ENCODE measurements around the gene DCDC2C. TPM values are rescaled to one million over a fixed set of nuclear protein-coding genes. Genes with fewer than 3 reads are reported as not detected.

DCDC2C gene
- total and polyA plus RNA-seq, 2 experiments from 2014 or later = not detected

DNA sequence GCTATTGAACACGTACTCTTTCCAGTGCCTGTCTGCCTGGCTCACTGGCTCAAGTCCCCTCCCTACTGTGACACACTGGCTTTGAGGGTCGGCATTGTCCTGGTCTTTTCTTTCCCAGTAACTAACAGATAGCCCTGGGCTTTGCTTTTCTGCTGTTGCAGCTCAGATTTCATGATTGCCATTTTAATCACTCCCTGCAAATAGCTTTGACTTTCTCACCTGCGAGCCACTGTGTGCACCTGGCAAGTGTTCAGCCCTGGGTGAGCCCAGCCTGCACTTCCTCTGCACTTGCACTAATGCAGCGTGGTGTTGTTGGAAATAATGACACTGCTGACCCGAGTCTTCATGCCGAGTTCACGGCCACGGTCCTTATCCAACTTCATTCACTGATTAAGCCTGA is 52.9 kb downstream of the DCDC2C start:
- DNase-seq (ENCODE audit: low spot score) = no peak
- no peak overlapping the region for H3K4me2 ChIP-seq
- H3K27me3 ChIP-seq = no peaks in the 10 kb centered on the region
- no peak overlapping the region for H3K27ac ChIP-seq
- H3K36me3 ChIP-seq (replicated peaks; ENCODE audit: insufficient read depth, low read depth) = no peaks in the 10 kb centered on the region
- no peaks in the 10 kb centered on the region for H3K9me2 ChIP-seq (replicated peaks; ENCODE audit: insufficient read depth)
- H4K20me1 ChIP-seq (ENCODE audit: insufficient read depth, poor library complexity, severe bottlenecking) = no peaks in the 10 kb centered on the region
- H3K4me1 ChIP-seq (ENCODE audit: insufficient read depth) = no peaks in the 10 kb centered on the region
- TF ChIP-seq EZH2 (IDR thresholded peaks at IDR 0.05; ENCODE audit: borderline replicate concordance) = no peak
- 71% methylated on average over 8 of the region's 8 CpGs for WGBS (ENCODE audit: low lambda C conversion rate, missing lambda C conversion rate)
- H2AFZ ChIP-seq = no peak overlapping the region
- no peak overlapping the region for H3K4me3 ChIP-seq
- H3K9me3 ChIP-seq (ENCODE audit: low read depth) = no peaks in the 10 kb centered on the region
- H3K79me2 ChIP-seq = no peaks in the 10 kb centered on the region

DNA sequence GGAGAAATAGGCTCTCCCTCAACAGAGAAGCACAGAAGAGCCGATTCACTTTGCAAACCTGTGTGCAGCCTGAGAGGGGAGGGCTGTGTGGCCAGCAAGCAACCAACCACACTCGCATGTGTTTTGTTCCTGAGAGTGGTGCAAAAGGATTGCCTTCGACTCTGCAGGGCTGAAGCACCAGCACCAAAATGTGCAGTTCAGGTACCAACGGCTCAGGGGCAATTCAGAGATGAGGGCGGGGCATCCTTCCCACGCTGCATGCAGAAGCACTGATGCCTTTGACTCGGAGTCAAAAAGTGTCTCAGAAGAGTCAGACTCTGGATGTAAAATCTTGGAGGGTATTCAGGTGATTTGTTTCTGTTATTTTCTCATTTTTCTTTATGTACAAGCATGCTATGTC is 55.5 kb downstream of the DCDC2C start:
- Histone ChIP-seq H4K20me1 (ENCODE audit: insufficient read depth, poor library complexity, severe bottlenecking) (no peaks in the 10 kb centered on the region), H2AFZ (no peak overlapping the region), H3K27ac (no peak overlapping the region), H3K27me3 (no peaks in the 10 kb centered on the region), H3K9me3 (ENCODE audit: low read depth) (no peaks in the 10 kb centered on the region), H3K36me3 (replicated peaks; ENCODE audit: insufficient read depth, low read depth) (no peaks in the 10 kb centered on the region), H3K9me2 (replicated peaks; ENCODE audit: insufficient read depth) (no peaks in the 10 kb centered on the region), H3K4me3 (no peak overlapping the region), H3K4me1 (ENCODE audit: insufficient read depth) (no peaks in the 10 kb centered on the region), H3K4me2 (no peak overlapping the region), H3K79me2 (no peaks in the 10 kb centered on the region)
- WGBS (ENCODE audit: low lambda C conversion rate, missing lambda C conversion rate) = 77% methylated on average over 7 of the region's 7 CpGs
- TF ChIP-seq EZH2phosphoT487 (IDR thresholded peaks at IDR 0.05; ENCODE audit: low read depth, severe bottlenecking, unreplicated experiment) (no peak), EZH2 (IDR thresholded peaks at IDR 0.05; ENCODE audit: borderline replicate concordance) (no peak)
- TF ChIP-seq, protein P1, sequence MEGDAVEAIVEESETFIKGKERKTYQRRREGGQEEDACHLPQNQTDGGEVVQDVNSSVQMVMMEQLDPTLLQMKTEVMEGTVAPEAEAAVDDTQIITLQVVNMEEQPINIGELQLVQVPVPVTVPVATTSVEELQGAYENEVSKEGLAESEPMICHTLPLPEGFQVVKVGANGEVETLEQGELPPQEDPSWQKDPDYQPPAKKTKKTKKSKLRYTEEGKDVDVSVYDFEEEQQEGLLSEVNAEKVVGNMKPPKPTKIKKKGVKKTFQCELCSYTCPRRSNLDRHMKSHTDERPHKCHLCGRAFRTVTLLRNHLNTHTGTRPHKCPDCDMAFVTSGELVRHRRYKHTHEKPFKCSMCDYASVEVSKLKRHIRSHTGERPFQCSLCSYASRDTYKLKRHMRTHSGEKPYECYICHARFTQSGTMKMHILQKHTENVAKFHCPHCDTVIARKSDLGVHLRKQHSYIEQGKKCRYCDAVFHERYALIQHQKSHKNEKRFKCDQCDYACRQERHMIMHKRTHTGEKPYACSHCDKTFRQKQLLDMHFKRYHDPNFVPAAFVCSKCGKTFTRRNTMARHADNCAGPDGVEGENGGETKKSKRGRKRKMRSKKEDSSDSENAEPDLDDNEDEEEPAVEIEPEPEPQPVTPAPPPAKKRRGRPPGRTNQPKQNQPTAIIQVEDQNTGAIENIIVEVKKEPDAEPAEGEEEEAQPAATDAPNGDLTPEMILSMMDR (IDR thresholded peaks at IDR 0.05; ENCODE audit: poor library complexity) = no peak
- no peak for DNase-seq (ENCODE audit: low spot score)

DNA sequence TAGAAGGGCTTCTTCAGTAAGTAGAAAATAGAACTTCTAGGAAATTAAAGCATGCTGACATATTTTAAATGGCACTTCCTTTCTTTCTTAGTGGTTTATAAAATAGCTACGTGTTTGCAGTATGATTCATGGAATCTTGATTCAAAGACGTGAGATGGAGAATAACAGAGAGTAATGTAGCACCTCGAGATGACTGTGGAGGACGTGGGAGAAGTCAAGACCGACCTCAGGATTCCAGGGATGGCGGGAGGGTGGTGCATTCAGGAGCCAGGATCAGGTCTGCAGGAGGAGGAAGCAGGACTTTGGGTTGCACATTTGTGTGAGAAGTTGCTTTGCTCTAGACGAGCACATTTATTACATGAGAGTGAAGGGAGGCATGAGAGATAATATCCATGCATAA is 56.0 kb downstream of the DCDC2C start:
- DNase-seq (ENCODE audit: low spot score) = no peak
- H3K79me2 ChIP-seq = no peaks in the 10 kb centered on the region
- H3K36me3 ChIP-seq (replicated peaks; ENCODE audit: insufficient read depth, low read depth) = no peaks in the 10 kb centered on the region
- H4K20me1 ChIP-seq (ENCODE audit: insufficient read depth, poor library complexity, severe bottlenecking) = no peaks in the 10 kb centered on the region
- H3K9me2 ChIP-seq (replicated peaks; ENCODE audit: insufficient read depth) = no peaks in the 10 kb centered on the region
- H2AFZ ChIP-seq = no peak overlapping the region
- TF ChIP-seq EZH2phosphoT487 (IDR thresholded peaks at IDR 0.05; ENCODE audit: low read depth, severe bottlenecking, unreplicated experiment) (no peak), EZH2 (IDR thresholded peaks at IDR 0.05; ENCODE audit: borderline replicate concordance) (no peak)
- TF ChIP-seq, protein P1 (IDR thresholded peaks at IDR 0.05; ENCODE audit: poor library complexity) = no peak
- no peak overlapping the region for H3K27ac ChIP-seq
- H3K9me3 ChIP-seq (ENCODE audit: low read depth) = no peaks in the 10 kb centered on the region
- no peak overlapping the region for H3K4me2 ChIP-seq
- no peak overlapping the region for H3K4me3 ChIP-seq
- H3K27me3 ChIP-seq = no peaks in the 10 kb centered on the region
- no peaks in the 10 kb centered on the region for H3K4me1 ChIP-seq (ENCODE audit: insufficient read depth)
- 76% methylated on average over 7 of the region's 7 CpGs for WGBS (ENCODE audit: low lambda C conversion rate, missing lambda C conversion rate)

DNA sequence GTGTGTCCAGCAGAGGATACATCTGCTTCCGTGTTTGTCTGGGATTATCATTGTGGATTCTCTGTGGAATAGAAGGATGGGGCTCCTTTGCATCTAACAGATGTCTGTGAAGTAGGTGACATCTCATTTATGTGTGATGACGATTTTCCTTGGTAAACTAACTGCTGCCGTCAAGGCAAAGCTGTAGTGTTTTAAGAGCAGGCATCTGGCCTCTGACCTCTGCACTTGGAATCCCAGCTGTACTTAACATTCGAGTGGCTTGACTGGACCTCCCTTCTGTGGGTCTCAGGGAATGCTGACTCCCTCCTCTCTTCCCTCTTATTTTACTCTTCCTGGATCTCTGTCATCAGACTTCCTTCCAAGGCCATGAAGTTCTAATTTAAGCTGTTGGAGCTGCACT is 56.4 kb downstream of the DCDC2C start:
- no peaks in the 10 kb centered on the region for H4K20me1 ChIP-seq (ENCODE audit: insufficient read depth, poor library complexity, severe bottlenecking)
- H3K36me3 ChIP-seq (replicated peaks; ENCODE audit: insufficient read depth, low read depth) = no peaks in the 10 kb centered on the region
- H3K4me3 ChIP-seq = no peak overlapping the region
- WGBS (ENCODE audit: low lambda C conversion rate, missing lambda C conversion rate) = 72% methylated on average over 4 of the region's 4 CpGs
- no peaks in the 10 kb centered on the region for H3K27me3 ChIP-seq
- H2AFZ ChIP-seq = no peak overlapping the region
- H3K9me3 ChIP-seq (ENCODE audit: low read depth) = no peaks in the 10 kb centered on the region
- H3K4me2 ChIP-seq = no peak overlapping the region
- DNase-seq (ENCODE audit: low spot score) = no peak
- H3K79me2 ChIP-seq = no peaks in the 10 kb centered on the region
- H3K9me2 ChIP-seq (replicated peaks; ENCODE audit: insufficient read depth) = no peaks in the 10 kb centered on the region
- TF ChIP-seq, protein P1 (IDR thresholded peaks at IDR 0.05; ENCODE audit: poor library complexity) = no peak
- TF ChIP-seq EZH2 (IDR thresholded peaks at IDR 0.05; ENCODE audit: borderline replicate concordance) = no peak
- TF ChIP-seq EZH2phosphoT487 (IDR thresholded peaks at IDR 0.05; ENCODE audit: low read depth, severe bottlenecking, unreplicated experiment) = no peak
- H3K4me1 ChIP-seq (ENCODE audit: insufficient read depth) = no peaks in the 10 kb centered on the region
- H3K27ac ChIP-seq = no peak overlapping the region
